ENCODE data around the gene DYSF.
"Not testable (repeated sequence)": the region's sequence is repeated elsewhere in the genome, so short reads cannot be mapped to it uniquely, and the experiment has no call there.

The DYSF gene

GRCh38 chr2:71647356-71647755 is 194.0 kb downstream of the DYSF start:
- in situ Hi-C loops (cut with MboI; ENCODE audit: low pct_unique_long_range_greater_than_20kb, low sequenced_read_pairs, unreplicated experiment): no loop called here
- DNase-seq (ENCODE audit: low spot score): no peak
- TF ChIP-seq CTCF (IDR thresholded peaks at IDR 0.05; ENCODE audit: extremely low read depth, insufficient read depth, missing control alignments): no peak

GRCh38 chr2:71655498-71655897 is 202.1 kb downstream of the DYSF start:
- TF ChIP-seq CTCF (IDR thresholded peaks at IDR 0.05; ENCODE audit: extremely low read depth, insufficient read depth, missing control alignments): no peak
- in situ Hi-C loops (cut with MboI; ENCODE audit: low pct_unique_long_range_greater_than_20kb, low sequenced_read_pairs, unreplicated experiment): no loop called here
- no peak for DNase-seq (ENCODE audit: low spot score)

GRCh38 chr2:71658256-71658655 is 204.9 kb downstream of the DYSF start:
- DNase-seq (ENCODE audit: low spot score): not testable (repeated sequence)

GRCh38 chr2:71658771-71659170 is 205.4 kb downstream of the DYSF start:
- no peak for TF ChIP-seq CTCF (IDR thresholded peaks at IDR 0.05; ENCODE audit: extremely low read depth, insufficient read depth, missing control alignments)
- DNase-seq (ENCODE audit: low spot score): no peak
- in situ Hi-C loops (cut with MboI; ENCODE audit: low pct_unique_long_range_greater_than_20kb, low sequenced_read_pairs, unreplicated experiment): no loop called here

More at GRCh38 chr2:71658256-71658655, 204.9 kb downstream of the DYSF start:
- in situ Hi-C loops (cut with MboI; ENCODE audit: low pct_unique_long_range_greater_than_20kb, low sequenced_read_pairs, unreplicated experiment): not testable (repeated sequence)

- in situ Hi-C loops (cut with MboI; ENCODE audit: low pct_unique_long_range_greater_than_20kb, low sequenced_read_pairs, unreplicated experiment): no loop called here
- DNase-seq (ENCODE audit: low spot score): no peak
- no peak for TF ChIP-seq CTCF (IDR thresholded peaks at IDR 0.05; ENCODE audit: extremely low read depth, insufficient read depth, missing control alignments)
Observed at GRCh38 chr2:71659868-71660518, 206.6 kb downstream of the DYSF start.

- TF ChIP-seq CTCF (IDR thresholded peaks at IDR 0.05; ENCODE audit: extremely low read depth, insufficient read depth, missing control alignments): no peak
- no peak for DNase-seq (ENCODE audit: low spot score)
- in situ Hi-C loops (cut with MboI; ENCODE audit: low pct_unique_long_range_greater_than_20kb, low sequenced_read_pairs, unreplicated experiment): no loop called here
Observed at GRCh38 chr2:71661782-71662181, 208.4 kb downstream of the DYSF start.

- TF ChIP-seq CTCF (IDR thresholded peaks at IDR 0.05; ENCODE audit: extremely low read depth, insufficient read depth, missing control alignments): no peak
- no peak for DNase-seq (ENCODE audit: low spot score)
- in situ Hi-C loops (cut with MboI; ENCODE audit: low pct_unique_long_range_greater_than_20kb, low sequenced_read_pairs, unreplicated experiment): no loop called here
Observed at GRCh38 chr2:71662665-71663394, 209.5 kb downstream of the DYSF start.

Measured in GM13977 (cell line).